ENCODE data around the gene MRPL39.

The MRPL39 gene

GRCh38 chr21:25640943-25641292, 33.6 kb upstream of the MRPL39 start:
- H3K4me3 ChIP-seq (ENCODE audit: low read depth, low read length): peak overlapping the region; percentile 65
- in situ Hi-C loops (cut with HindIII; ENCODE audit: low sequenced_read_pairs): no loop called here
- DNase-seq (ENCODE audit: low read depth): no peak
- no peak for TF ChIP-seq CTCF (IDR thresholded peaks at IDR 0.05; ENCODE audit: low read depth, low read length, missing control alignments)

GRCh38 chr21:25640202-25640942, 33.1 kb upstream of the MRPL39 start:
- peak overlapping the region; percentile 65 for H3K4me3 ChIP-seq (ENCODE audit: low read depth, low read length)
- no peak for DNase-seq (ENCODE audit: low read depth)
- no peak for TF ChIP-seq CTCF (IDR thresholded peaks at IDR 0.05; ENCODE audit: low read depth, low read length, missing control alignments)
- in situ Hi-C loops (cut with HindIII; ENCODE audit: low sequenced_read_pairs): no loop called here

- peak; percentile 24 for TF ChIP-seq CTCF (IDR thresholded peaks at IDR 0.05; ENCODE audit: low read depth, low read length, missing control alignments)
- peak overlapping the region; percentile 65 for H3K4me3 ChIP-seq (ENCODE audit: low read depth, low read length)
- in situ Hi-C loops (cut with HindIII; ENCODE audit: low sequenced_read_pairs): no loop called here
- no peak for DNase-seq (ENCODE audit: low read depth)
Measured at GRCh38 chr21:25639551-25640201, 32.4 kb upstream of the MRPL39 start.

GRCh38 chr21:25638660-25639550, 31.6 kb upstream of the MRPL39 start, which contains the start of gene JAM2:
Gene JAM2 (plus strand): TSS chr21:25639258. CDS start chr21:25639822, 564 bp downstream.
- H3K4me3 ChIP-seq (ENCODE audit: low read depth, low read length): peak within 1 kb of the TSS; percentile 65
- in situ Hi-C loops (cut with HindIII; ENCODE audit: low sequenced_read_pairs): no loop called here
- no peak for DNase-seq (ENCODE audit: low read depth)
- TF ChIP-seq CTCF (IDR thresholded peaks at IDR 0.05; ENCODE audit: low read depth, low read length, missing control alignments): no peak

GRCh38 chr21:25637851-25638659, 30.8 kb upstream of the MRPL39 start:
- no peak for DNase-seq (ENCODE audit: low read depth)
- TF ChIP-seq CTCF (IDR thresholded peaks at IDR 0.05; ENCODE audit: low read depth, low read length, missing control alignments): no peak
- peak overlapping the region; percentile 65 for H3K4me3 ChIP-seq (ENCODE audit: low read depth, low read length)
- in situ Hi-C loops (cut with HindIII; ENCODE audit: low sequenced_read_pairs): no loop called here

- H3K4me3 ChIP-seq (ENCODE audit: low read depth, low read length): no peak overlapping the region
- TF ChIP-seq CTCF (IDR thresholded peaks at IDR 0.05; ENCODE audit: low read depth, low read length, missing control alignments): no peak
- in situ Hi-C loops (cut with HindIII; ENCODE audit: low sequenced_read_pairs): no loop called here
- no peak for DNase-seq (ENCODE audit: low read depth)
Measured at GRCh38 chr21:25636727-25637126, 29.4 kb upstream of the MRPL39 start.
